Transverse colon (tissue), 4 donors: ENCODE results near the gene STAC3.

Experiments used
- POLR2A ChIP-seq: fragments of 450-650 bp; IDR thresholded peaks from one replicate; pipeline ENCODE4 v1.6.1; 2016; ENCODE audit warnings: antibody characterized with exemption, mild to moderate bottlenecking, moderate library complexity
- POLR2AphosphoS5 ChIP-seq, 3 donors: sonication (generic); formaldehyde crosslinking; IDR thresholded peaks; one replicate each; pipeline ENCODE4 v1.6.1; 2016; ENCODE audit warnings: antibody characterized with exemption in 3 of 3
- TF ChIP-seq, protein P1 (sequence below), 5 experiments: fragments of 200-600 bp in 3 of 5; fragments of 450-650 bp in 2 of 5; sonication (generic) in 3 of 5; IDR thresholded peaks; 1 replicate in 2 of 5; 2 replicates in 3 of 5; pipeline ENCODE4 v1.5.1; 2016 to 2017; ENCODE audit warnings: antibody characterized with exemption in 5 of 5, inconsistent platforms in 3 of 5, mild to moderate bottlenecking in 2 of 5, moderate library complexity in 1 of 5

DNA sequence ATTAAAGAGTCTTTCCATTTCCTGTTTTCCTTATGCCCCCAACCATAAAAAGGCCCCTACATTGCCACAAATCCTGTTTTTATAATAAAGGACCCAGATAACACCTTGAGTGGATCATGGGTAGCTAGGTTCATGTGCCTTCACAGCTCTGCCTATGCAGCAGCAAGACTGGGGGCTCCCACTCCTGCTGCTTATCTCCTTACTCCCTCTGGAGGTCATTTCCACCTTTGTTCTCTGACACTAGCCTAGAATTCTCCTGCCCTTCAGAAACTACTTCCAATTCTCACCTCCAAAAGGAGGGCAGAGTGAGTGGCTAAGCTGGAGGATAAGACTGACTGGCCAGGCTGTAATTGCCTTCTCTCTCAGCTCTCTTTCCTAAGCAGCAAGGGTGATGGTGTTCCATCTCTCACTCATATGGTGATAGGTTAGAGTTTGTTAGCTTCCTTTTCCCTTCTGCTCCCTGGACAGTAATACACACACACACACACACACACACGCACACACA, 20.0 kb upstream of the STAC3 start:
- TF ChIP-seq POLR2A (no peak), POLR2AphosphoS5 (IDR thresholded peaks at IDR 0.05) (no peak)
- TF ChIP-seq, protein P1, sequence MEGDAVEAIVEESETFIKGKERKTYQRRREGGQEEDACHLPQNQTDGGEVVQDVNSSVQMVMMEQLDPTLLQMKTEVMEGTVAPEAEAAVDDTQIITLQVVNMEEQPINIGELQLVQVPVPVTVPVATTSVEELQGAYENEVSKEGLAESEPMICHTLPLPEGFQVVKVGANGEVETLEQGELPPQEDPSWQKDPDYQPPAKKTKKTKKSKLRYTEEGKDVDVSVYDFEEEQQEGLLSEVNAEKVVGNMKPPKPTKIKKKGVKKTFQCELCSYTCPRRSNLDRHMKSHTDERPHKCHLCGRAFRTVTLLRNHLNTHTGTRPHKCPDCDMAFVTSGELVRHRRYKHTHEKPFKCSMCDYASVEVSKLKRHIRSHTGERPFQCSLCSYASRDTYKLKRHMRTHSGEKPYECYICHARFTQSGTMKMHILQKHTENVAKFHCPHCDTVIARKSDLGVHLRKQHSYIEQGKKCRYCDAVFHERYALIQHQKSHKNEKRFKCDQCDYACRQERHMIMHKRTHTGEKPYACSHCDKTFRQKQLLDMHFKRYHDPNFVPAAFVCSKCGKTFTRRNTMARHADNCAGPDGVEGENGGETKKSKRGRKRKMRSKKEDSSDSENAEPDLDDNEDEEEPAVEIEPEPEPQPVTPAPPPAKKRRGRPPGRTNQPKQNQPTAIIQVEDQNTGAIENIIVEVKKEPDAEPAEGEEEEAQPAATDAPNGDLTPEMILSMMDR (IDR thresholded peaks at IDR 0.05) = no peak
